ENCODE results near the gene PDXK.

Gene PDXK

DNA sequence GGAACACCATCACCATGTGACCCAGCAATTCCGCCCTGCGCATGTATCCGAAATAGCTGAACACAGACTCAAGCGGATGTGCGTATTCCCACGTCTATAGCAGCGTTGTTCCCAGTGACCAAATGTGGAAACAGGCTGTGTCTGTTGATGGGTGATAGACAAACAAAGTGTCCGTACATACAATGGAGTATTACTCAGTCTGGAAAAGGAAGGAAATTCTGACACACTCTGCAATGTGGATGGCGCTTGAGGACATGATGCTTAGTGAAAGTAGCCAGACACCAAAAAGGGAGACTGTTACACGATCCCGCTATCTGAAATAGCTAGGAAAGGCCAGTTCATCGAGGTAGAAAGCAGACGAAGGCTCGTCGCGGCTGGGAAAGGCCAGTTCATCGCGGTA lies 25.8 kb downstream of the PDXK start:
- FAIRE-seq, result no peak

DNA sequence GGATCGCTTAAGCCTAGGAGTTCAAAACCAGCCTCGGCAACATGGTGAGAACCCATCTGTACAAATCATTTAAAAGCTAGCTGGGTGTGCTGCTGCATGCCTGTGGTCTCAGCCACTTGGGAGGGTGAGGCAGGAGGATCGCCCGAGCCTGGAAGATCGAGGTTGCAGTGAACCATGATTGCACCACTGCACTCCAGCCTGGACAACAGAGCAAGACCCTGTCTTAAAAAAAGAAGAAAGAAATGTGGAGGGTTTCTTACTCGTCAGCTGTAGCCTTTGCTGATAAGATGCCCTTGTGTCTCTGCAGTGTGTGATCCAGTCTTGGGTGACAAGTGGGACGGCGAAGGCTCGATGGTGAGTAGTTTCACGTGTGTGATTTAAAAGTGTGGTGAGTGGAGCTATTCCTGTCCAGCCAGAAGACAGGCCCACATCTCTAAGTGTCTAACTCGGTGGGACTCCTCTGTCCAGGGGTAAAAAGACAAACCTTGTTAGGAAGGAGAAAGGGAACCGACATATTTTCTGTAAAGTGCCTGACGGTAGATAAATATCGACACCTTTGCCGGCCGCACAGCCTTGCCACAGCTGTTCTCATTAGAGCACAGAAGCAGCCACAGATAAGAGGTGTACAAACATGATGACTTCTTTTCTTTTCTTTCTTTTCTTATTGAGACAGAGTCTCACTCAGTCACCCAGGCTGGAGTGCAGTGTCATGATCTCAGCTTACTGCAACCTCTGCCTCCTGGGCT lies 27.0 kb downstream of the PDXK start:
- no peak for FAIRE-seq

DNA sequence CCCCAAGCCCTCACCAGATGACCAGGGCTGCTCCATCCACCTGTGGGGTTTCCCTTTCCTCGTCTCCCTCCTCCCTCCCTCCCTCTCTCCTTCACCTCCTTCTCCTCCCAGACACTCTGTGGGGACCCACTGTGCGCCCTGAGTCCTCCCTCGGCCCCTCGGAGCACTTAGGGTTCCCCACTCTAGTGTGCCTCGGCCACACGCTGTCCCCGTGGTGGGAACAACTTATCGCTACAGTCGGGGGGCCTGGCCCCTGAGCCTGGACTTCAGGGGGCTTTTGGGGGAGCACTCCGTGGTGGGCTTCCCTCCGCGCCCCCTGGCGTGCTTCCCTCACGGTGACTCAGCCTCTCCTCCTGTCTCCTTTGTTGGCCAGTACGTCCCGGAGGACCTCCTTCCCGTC lies 29.7 kb downstream of the PDXK start:
- FAIRE-seq, result no peak

DNA sequence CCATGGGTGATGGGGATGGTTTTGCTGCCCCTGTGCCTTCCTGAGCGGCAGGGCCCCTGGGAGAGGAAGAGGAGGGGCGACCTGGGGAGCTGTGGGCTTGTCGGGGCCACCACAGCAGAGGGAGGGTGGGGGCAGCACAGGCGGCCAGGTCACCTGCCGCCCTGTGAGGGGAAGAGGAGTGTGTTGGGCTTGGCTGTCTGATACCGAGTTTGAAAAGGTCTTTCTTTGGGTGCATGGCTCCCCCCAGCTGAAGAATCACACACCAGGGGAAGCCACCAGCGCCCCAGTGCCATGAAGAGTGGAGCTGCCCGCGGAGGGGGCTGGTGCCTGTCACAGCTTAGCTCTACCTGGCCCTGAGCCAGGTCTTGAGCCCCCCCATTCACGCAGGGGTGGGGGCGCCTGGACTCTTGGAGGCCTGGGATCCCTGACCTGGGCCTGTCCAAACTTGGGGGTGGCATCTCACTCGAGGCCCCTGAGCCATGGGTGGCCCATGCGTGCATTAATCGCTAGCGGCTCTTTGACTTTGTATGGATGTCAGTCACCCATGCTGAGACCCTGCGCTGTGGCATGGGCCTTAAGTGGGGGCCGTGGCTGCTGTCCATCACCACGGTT lies 30.8 kb downstream of the PDXK start:
- FAIRE-seq, result no peak

DNA sequence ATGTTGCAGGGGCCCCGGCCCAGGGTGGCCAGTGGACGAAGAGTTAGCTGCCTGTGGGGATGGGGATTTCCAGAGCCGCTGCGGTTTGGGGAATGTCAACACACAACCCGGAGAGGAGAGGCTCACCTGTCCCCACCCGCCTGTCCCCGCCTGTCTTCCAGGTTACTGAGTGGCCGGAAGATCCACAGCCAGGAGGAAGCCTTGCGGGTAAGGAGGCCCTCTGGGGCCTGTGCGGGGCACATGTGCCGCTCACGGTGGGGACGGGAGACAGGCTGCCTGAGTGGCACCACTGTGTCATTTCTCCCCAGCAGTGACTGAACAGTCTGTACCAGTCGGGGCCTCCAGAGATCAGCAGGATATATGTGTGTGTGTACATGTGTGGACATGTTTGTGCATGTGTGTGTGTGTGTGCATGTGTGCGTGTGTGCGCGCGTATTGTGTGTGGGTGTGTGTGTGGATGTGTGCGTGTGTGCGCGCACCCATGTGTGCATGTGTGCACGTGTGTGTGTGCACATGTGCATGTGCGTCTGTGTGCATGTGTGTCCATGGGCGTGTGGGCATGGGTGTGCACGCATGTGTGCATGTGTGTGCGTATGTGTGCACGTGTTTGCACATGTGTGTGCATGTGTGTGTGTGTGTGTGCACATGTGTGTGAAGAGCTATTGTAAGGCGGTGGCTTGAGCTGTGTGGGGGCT lies 31.6 kb downstream of the PDXK start:
- no peak for FAIRE-seq

DNA sequence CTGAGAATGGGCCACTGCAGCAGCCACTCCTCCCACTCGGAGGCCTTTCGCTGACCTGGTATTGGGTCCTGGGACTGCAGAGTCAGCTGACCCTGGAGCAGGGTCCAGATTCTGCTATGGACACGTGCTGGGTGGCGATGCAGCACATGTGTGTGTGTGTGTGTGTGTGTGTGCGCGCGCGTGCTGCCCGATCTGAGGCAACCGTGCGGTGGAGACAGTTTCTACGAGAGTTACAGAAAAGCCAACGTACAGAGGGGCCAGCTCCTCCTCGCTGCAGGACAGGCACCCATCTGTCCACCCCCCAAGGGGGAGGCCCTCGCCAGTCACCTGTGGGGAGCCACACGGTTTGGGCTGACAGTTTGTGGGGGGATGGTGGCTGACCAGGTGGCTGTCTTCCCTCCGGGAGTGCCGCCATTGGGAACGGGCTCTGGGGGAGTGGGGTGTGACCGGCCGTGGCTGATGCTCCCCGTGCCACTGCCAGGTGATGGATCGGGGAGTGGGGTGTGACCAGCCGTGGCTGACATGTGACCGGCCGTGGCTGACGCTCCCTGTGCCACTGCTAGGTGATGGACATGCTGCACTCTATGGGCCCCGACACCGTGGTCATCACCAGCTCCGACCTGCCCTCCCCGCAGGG lies 33.1 kb downstream of the PDXK start:
- no peak for FAIRE-seq

DNA sequence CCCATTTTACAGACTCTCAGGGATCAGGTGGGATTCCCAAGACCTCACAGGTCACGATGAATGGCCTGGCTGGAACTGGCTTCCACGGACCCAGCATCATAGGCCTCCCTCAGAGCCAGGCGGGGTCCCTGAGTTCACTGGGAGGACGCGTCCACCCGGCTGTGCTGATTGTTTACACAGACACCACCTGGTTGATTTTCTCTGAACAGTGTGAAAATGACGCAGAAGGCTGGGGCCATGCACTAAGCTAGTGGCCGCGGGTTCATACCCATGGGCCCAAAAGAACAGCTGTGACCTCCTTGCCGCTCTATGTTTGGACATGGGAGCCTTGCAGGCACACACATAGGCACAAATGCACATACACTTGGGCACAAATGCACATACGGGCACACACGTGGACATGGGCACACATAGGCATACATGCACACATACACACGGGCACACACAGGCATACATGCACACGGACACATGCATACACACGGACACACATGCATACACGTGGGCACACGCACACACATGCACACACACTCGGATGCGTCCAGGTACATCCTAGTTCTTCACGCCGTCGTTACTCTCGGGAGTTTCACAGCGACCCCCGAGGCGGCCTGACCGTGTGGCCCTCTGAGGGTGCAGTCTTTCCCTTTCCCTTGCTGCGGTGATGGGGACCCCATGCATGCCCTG lies 34.0 kb downstream of the PDXK start:
- FAIRE-seq, result no peak

DNA sequence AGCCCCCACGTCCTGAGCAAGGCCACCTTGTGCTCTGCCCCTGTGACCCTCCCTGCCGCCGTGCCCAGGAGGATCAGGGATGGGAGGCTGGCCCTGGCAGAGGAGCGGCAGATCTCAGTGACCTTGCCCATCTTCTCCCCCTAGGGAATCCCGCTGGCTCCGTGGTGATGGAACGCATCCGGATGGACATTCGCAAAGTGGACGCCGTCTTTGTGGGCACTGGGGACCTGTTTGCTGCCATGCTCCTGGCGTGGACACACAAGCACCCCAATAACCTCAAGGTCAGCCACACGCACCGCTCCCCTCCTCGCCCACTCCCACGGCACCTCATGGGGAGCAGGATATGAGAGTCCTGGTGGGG lies 34.5 kb downstream of the PDXK start:
- FAIRE-seq, result no peak

DNA sequence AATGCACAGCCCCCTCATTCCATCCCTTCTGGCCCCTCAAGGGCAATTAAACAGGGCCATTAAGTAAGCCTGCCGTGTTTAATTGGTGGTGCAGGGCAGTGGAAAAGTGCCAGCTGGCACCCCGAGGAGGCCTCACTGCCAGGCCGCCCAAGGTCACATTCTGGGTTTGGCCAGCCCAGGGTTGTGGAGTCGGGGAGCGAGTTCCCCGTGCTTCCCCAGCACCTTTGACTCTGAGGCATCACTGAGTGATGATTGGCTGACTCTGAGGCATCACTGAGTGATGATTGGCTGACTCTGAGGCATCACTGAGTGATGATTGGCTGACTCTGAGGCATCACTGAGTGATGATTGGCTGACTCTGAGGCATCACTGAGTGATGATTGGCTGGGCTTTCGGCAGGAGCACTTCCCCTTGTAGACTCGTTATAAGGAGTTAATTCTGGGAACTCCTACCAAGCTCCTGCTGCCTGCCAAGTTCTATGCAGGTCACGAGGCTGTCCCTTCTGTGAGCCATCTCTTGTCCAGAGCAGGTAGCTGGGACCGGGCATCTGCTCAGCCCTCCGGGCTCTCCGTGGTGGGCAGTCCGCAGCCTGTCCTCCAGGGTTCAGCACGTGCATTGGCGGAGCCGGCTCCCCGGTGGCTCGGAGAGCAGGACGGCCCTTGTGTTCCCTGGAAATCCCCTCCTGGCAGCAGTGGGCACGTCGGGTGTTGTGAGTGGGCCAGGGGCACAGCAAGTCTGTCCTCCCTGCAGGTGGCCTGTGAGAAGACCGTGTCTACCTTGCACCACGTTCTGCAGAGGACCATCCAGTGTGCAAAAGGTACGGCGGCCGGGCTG lies 36.2 kb downstream of the PDXK start:
- FAIRE-seq, result no peak

DNA sequence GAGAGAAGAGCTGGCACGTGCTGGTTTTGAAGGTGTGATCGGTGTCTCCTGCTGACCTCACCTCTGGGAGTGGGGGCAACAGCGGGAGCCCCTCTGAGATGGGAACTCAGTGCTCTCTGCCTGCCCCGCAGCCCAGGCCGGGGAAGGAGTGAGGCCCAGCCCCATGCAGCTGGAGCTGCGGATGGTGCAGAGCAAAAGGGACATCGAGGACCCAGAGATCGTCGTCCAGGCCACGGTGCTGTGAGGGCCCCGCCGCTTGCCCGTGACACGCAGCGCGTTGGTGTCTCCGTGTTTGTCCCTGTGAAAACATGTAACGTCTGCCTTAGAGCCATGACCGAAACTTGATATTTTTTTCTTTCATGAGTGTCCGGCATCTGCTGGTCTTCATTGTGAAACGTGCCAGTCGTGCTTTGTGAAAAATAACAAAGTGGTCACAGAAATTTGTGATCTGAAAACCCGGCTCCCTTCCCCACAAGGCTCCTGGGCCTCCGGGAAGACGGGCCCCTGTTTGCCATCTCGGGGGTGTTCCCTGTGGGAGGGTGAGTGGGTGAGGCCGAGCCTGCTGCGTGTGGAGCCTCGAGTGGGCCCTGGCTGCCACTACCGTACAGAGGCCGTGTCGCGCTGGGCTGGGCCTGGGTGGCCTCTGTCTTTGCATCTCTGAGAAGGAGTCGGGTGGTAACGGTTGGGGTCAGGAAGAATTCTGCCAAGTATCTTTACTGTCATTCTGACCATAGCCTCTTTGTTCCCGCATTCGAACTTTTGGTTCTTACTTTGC lies 37.1 kb downstream of the PDXK start:
- FAIRE-seq, result no peak

DNA sequence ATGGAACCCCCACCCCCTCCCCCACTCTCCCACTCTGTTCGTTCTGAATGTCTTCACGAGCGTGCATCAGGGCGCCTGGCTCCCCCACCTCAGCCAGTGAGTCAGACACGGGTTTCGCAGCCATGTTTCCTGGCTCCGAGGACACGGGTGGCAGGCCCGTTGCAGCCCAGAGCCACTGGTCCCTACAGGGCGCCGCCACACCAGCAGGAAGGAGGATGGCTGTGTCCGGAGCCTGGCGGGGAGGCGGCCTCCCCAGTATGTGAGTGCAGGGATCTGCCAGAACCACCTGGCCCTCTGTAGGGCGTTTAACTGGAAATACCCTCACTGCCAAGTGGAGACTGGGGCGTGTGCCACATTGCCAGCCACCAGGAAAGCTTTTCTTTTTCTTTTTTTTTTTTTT lies 38.7 kb downstream of the PDXK start:
- FAIRE-seq, result no peak

DNA sequence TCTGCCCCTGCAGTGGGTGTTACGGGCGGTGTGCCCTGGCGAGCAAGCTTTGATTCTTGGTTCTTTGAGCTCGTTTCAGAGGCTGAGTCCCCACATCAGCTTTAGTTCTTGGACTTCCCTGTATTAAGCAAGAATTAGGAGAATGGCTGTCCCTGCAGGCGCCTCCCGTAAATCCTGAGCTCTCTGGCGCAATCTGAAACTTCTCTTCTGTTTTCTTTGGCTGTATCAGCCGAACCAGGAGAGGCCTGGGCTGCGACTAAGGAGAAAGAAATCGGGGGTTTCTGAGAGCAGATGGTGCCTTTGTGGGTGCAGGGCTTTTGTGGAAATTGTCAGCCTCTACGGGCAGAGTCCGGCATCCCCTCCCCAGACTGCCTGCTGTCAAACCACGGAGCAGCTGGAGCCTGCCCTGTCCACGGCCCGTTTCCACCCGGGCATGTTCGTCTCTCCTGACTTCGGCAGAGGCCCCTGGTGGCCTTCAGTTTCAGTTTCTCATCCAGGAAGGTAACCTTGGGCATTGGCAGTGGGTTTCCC lies 39.2 kb downstream of the PDXK start:
- no peak for FAIRE-seq

DNA sequence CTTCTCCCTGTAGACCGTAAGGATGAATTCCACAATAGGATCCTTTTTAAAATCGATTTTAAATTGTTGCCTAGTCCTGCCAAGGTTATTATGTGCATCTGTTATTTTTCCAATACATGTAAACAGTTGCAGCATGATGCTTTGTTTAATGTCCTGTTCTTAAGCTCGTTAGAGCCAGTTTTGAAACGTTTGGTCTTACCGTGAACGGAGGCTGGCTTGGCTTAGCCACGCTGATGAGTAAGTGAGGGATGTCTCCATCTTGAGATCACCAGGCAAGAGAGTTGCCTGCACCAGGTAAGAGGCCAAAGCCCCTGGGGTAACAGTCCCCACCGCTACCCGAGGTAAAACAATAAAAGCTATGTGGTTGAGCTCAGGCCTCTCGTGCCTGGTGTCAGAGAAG lies 39.9 kb downstream of the PDXK start:
- no peak for FAIRE-seq

DNA sequence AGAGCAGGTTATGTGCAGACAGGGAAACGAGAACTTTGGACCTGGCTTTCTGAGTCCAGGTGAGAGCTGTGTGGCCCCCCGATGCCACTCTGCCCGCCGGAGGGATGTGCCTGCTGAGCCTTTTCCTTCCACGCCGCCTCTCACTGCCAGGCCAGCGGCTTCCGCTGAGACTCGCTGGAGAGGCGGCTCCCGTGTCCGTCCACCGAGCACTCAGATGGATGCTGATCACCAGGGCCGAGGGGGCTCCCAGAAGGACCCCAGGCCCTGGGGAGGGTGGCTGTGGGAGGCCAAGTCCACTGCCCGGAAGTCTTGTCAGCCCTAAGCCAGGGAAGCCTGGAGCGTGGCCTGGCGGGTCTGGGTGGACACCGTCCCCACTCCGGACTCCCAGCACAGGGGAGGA lies 40.7 kb downstream of the PDXK start:
- no peak for FAIRE-seq

DNA sequence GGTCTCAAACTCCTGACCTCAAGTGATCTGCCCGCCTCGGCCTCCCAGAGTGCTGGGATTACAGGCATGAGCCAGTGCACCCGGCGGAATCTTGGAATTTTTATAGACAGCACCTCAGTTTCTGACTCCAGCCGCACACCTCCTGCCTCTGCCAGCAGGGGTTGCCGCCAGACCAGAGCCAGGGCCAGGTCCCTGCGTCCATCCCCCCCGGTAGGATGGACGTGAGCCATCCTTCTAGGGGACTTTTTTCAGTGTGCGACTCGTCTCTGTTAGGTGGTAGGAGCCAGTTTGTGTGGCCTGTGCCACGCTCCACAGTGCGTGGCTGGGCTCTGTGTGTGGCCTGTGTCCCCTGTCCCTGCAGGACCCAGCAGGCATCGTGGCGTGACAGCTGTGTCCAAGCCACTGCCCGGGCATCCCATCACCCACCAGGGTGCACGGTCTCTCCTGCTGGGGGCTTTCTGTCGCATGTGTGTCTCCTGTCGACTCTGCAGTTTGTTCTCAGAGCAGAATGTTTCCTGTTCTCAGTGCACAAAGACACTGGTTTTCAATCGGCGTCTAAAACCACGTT lies 41.5 kb downstream of the PDXK start:
- no peak for FAIRE-seq

DNA sequence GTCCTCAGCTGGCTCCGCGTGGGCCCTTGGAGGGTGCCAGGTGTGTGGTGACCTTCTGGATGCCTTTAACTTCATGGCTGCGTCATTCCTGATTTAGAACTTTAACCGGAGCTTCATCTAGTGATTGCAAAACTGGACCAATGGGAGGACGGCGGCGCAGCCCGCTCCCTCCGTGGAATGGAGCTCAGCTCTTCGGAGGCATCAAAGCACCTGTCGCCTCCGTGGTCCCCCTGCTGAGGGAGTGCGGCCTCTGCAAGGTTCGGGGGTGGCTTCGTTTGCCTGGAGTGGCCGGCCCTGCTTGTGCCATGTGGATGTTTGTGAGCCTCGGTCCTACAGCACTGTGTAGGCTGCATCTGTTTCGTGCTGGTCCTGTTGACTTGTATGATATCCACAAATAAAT lies 43.0 kb downstream of the PDXK start:
- FAIRE-seq, result no peak

DNA sequence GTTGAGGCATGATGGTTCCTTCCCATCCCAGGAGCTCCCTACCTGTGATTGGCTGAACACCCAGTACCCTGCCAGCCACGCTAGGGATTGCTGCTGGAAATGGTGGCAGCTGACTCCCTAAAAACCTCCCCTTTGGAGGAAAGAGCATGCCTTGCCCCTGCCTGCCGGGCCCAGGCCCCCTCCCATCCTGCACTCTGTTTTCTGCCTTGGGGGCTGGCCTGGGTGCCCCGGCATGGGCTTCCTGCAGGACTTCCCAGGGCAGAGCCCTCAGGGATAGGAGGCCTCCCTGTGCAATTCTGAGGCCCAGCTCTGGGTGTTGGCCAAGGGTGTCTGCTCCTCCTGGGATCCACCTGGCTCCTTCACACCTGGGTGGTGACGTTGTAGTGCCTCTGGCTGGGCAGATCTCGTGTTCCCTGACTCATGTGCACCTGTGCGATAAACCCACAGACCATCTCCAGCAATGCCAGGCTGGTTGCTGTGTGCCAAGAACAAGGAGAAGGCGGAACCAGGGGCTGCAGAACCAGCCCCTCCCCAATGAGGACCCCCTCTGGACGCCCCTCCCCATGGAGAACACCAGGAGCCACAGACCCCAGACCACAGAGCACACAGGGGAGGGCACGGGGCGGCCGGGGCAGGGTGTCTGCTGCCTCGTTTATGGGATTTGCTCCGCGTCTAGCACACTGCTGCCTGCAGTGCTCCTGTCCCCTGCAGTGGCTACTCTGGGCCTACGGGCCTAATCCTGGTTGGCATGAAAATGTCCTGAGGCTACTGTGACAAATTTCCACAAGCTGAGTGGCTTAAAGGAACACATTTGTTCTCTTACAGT lies 43.6 kb downstream of the PDXK start:
- no peak for FAIRE-seq

DNA sequence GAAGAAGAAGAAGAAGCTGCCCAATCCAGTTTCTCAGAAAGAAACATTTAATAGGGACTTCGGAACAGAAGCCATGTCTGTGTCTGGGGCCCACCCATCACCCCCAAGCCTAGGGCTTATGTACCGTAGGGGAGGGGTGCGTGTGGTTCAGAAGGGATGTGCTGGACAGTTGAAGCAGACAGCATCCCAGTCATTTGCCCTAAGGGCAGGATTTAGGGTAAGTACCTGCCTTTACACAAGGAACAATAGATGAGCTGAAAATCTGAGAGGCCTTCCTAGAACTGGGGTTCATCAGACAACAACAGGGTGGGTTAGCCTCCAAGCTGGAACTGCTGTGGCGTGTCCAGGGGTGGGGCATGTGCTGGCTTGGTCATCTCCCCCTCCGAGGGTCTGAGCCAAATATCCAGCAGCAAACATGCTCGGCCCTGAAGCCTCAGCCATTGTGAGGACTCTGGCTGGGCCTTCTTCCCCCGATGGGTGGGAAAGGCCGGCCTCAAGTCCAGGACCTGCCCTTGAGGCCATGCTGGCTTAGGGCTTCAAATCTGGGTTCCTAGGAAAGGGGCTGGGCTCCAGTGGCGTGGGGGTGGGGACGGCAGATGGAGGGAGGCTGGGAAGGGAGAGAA lies 45.1 kb downstream of the PDXK start:
- no peak for FAIRE-seq
